ENCODE measurements around the gene RSPO3. TPM values are rescaled to one million over a fixed set of nuclear protein-coding genes. Genes with fewer than 3 reads are reported as not detected.
A peak's percentile ranks its signal among the peaks of the same experiment; 100 is the strongest.

RSPO3 gene
- total RNA-seq, 4 donors from 2014 or later: 1.9 to 10.7 (median 4.0) TPM

DNA sequence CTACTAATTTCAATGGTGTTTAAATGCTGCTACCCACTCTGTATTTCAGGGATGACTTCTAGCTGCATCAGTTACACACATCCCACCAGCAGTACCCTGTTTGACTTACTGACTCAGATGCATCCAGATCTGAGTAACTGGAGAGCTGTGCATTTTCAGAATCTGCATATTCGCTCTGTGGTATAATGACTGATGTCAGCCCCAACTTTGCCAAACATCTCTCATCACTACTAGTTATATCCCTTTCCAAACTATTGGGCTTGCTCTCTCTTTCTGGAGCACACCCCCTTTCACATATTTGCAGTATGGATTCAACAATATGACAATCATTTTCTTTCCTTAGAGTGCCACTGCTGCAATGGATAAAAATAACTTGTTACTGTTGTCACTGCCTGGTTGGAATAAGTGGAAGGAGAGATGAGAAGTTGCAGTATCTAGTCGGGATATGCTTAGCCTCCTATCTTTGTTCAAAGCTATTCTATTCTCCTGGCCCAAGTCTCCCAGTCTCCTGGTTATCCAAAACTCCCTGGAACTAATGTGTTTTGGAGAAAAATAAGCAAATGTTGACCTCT lies 3.3 kb upstream of the RSPO3 start:
- DNase-seq: no peak
- Histone ChIP-seq H3K27ac (no peak overlapping the region), H3K36me3 (no peaks in the 10 kb centered on the region), H3K4me3 (no peak overlapping the region), H3K9me3 (no peaks in the 10 kb centered on the region), H3K4me1 (peaks cover 0 to 4% (median 0%) of the 10 kb centered on the region in 4 donors), H3K27me3 (no peaks in the 10 kb centered on the region)
- TF ChIP-seq POLR2A (IDR thresholded peaks at IDR 0.05): no peak
- TF ChIP-seq, protein P1, sequence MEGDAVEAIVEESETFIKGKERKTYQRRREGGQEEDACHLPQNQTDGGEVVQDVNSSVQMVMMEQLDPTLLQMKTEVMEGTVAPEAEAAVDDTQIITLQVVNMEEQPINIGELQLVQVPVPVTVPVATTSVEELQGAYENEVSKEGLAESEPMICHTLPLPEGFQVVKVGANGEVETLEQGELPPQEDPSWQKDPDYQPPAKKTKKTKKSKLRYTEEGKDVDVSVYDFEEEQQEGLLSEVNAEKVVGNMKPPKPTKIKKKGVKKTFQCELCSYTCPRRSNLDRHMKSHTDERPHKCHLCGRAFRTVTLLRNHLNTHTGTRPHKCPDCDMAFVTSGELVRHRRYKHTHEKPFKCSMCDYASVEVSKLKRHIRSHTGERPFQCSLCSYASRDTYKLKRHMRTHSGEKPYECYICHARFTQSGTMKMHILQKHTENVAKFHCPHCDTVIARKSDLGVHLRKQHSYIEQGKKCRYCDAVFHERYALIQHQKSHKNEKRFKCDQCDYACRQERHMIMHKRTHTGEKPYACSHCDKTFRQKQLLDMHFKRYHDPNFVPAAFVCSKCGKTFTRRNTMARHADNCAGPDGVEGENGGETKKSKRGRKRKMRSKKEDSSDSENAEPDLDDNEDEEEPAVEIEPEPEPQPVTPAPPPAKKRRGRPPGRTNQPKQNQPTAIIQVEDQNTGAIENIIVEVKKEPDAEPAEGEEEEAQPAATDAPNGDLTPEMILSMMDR (IDR thresholded peaks at IDR 0.05): no peak

- no peak for DNase-seq
- H3K4me1 ChIP-seq: peaks cover 0 to 4% (median 0%) of the 10 kb centered on the region in 4 donors
- H3K4me3 ChIP-seq: no peak overlapping the region
- H3K27ac ChIP-seq: no peak overlapping the region
- no peaks in the 10 kb centered on the region for H3K27me3 ChIP-seq
- no peak for TF ChIP-seq POLR2A (IDR thresholded peaks at IDR 0.05)
- TF ChIP-seq, protein P1 (IDR thresholded peaks at IDR 0.05): no peak
- H3K36me3 ChIP-seq: no peaks in the 10 kb centered on the region
- no peaks in the 10 kb centered on the region for H3K9me3 ChIP-seq
Measured at GRCh38 chr6:127115746-127116145, 2.7 kb upstream of the RSPO3 start.

GRCh38 chr6:127117979-127118297 lies 533 bp upstream of the RSPO3 start:
- Histone ChIP-seq H3K4me3 (peak overlapping the region; percentile 32 to 51 (median 45)), H3K27ac (peak overlapping the region; percentile 57 to 73 (median 68)), H3K36me3 (no peaks in the 10 kb centered on the region), H3K27me3 (no peaks in the 10 kb centered on the region), H3K9me3 (no peaks in the 10 kb centered on the region), H3K4me1 (peaks cover 0 to 4% (median 0%) of the 10 kb centered on the region in 4 donors)
- peak in 1 of 3 donors; percentile 46 for DNase-seq
- no peak for TF ChIP-seq POLR2A (IDR thresholded peaks at IDR 0.05)
- TF ChIP-seq, protein P1 (IDR thresholded peaks at IDR 0.05): no peak

DNA sequence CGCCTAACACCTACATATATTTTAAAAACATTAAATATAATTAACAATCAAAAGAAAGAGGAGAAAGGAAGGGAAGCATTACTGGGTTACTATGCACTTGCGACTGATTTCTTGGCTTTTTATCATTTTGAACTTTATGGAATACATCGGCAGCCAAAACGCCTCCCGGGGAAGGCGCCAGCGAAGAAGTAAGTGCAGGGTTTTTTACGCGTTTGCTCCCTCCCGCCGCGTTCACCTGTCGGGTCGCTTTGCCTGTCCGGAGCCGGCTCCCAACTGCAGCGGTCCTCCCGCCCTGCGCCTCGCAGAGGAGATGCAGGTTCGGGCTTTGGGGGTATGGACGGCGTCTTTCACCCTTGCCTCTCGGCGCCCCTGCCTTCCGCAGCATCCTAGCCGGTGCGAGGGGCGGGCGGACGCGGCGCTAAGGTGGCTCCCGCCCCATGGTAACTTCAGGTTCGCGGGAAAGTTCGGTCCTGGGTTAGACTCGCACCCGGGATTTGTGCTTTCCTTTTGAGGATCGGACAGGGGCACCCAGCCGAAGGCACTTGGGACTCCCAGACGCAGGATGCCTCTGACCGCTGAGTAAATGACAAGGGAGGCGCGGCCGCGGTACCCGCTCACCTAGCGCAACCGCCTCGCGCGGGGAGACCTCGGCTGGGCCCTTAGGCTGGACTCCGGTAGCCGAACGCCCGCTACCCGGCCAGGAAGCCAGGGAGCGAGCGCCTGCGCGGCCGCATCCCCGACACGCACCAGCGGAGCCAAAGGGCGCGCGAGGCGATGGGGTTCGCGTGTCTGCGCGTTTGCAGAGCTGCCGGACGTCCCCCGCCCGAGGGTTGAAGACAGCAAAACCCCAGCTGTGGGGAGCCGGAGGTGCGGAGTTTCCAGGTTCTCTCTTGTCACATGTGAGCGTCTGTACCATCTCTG lies 891 bp downstream of the RSPO3 start:
- peak overlapping the region; percentile 32 to 51 (median 45) for H3K4me3 ChIP-seq
- H3K9me3 ChIP-seq: no peaks in the 10 kb centered on the region
- no peaks in the 10 kb centered on the region for H3K27me3 ChIP-seq
- peak in 1 of 3 donors; percentile 54 for DNase-seq
- peaks cover 0 to 4% (median 0%) of the 10 kb centered on the region in 4 donors for H3K4me1 ChIP-seq
- TF ChIP-seq, protein P1 (IDR thresholded peaks at IDR 0.05): no peak
- TF ChIP-seq POLR2A (IDR thresholded peaks at IDR 0.05): no peak
- H3K36me3 ChIP-seq: no peaks in the 10 kb centered on the region
- peak overlapping the region; percentile 34 to 67 (median 45) for H3K27ac ChIP-seq

GRCh38 chr6:127120023-127120786 lies 1.7 kb downstream of the RSPO3 start:
- no peaks in the 10 kb centered on the region for H3K27me3 ChIP-seq
- H3K4me3 ChIP-seq: peak overlapping the region; percentile 32 to 51 (median 45)
- peaks cover 0 to 4% (median 0%) of the 10 kb centered on the region in 4 donors for H3K4me1 ChIP-seq
- peak in 1 of 3 donors; percentile 50 for DNase-seq
- TF ChIP-seq, protein P1 (IDR thresholded peaks at IDR 0.05): no peak
- TF ChIP-seq POLR2A (IDR thresholded peaks at IDR 0.05): no peak
- peak overlapping the region; percentile 34 to 67 (median 40) for H3K27ac ChIP-seq
- H3K36me3 ChIP-seq: no peaks in the 10 kb centered on the region
- no peaks in the 10 kb centered on the region for H3K9me3 ChIP-seq

Measured in Peyer's patch (tissue), 4 donors.